Gastroesophageal sphincter (tissue), 3 donors: ENCODE measurements around the gene MIER2.

ENCODE experiments used
- EP300 ChIP-seq: sonication (generic); formaldehyde crosslinking; IDR thresholded peaks from one replicate; pipeline ENCODE4 v1.6.1; 2017; ENCODE audit warnings: antibody characterized with exemption, mild to moderate bottlenecking
- POLR2A ChIP-seq, 2 donors: fragments of 450-650 bp; IDR thresholded peaks; one replicate each; pipeline ENCODE4 v1.6.1; 2017; ENCODE audit warnings: antibody characterized with exemption in 2 of 2, mild to moderate bottlenecking in 2 of 2, moderate library complexity in 1 of 2
- POLR2AphosphoS5 ChIP-seq: sonication (generic); formaldehyde crosslinking; IDR thresholded peaks from one replicate; pipeline ENCODE4 v1.6.1; 2017; ENCODE audit warnings: antibody characterized with exemption
- TF ChIP-seq, protein P1 (sequence below), 4 experiments: fragments of 200-600 bp in 2 of 4; fragments of 450-650 bp in 2 of 4; sonication (generic) in 1 of 4; IDR thresholded peaks; one replicate each; pipeline ENCODE4 v1.5.1; 2017 to 2019; ENCODE audit warnings: antibody characterized with exemption in 4 of 4, mild to moderate bottlenecking in 2 of 4, moderate library complexity in 2 of 4

DNA sequence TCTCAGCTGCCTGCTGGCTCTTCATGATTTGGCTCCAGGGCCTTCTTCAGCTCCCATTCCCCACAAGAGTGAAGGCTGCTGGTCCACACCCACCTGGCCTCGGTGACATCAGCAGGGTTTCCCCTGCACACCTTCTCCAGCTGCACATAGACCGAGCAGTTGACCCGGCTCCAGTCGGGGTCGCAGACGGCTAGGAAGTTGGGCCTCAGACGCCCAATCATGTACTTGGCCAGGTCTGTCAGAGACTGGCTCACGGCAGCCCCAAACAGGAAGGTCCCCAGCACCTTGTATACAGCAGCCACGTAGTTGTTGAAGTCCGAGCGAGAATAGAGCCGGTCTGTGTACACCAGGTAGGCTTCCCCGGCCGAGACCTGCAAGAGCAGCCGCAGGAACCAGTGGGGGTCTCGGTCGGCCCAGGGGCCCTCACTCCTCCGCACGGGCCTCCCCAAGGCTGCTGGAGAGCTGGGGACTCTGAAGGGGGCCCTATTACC is 57.2 kb downstream of the MIER2 start:
- TF ChIP-seq, protein P1, sequence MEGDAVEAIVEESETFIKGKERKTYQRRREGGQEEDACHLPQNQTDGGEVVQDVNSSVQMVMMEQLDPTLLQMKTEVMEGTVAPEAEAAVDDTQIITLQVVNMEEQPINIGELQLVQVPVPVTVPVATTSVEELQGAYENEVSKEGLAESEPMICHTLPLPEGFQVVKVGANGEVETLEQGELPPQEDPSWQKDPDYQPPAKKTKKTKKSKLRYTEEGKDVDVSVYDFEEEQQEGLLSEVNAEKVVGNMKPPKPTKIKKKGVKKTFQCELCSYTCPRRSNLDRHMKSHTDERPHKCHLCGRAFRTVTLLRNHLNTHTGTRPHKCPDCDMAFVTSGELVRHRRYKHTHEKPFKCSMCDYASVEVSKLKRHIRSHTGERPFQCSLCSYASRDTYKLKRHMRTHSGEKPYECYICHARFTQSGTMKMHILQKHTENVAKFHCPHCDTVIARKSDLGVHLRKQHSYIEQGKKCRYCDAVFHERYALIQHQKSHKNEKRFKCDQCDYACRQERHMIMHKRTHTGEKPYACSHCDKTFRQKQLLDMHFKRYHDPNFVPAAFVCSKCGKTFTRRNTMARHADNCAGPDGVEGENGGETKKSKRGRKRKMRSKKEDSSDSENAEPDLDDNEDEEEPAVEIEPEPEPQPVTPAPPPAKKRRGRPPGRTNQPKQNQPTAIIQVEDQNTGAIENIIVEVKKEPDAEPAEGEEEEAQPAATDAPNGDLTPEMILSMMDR (IDR thresholded peaks at IDR 0.05), result no peak
- TF ChIP-seq EP300 (no peak), POLR2A (IDR thresholded peaks at IDR 0.05) (no peak), POLR2AphosphoS5 (no peak)
